Gastroesophageal sphincter (tissue), 4 donors: ENCODE measurements around the gene SMCO3. TPM values are rescaled to one million over a fixed set of nuclear protein-coding genes. Genes with fewer than 3 reads are reported as not detected.

Experiments
- ATAC-seq: fragments of 150-250 bp; one replicate; pipeline ENCODE4 v1.9.1; 2016; ENCODE audit warnings: mild to moderate bottlenecking, moderate library complexity
- H3K27ac ChIP-seq, 4 donors: fragments of 200-600 bp; sonication (generic) in 3 of 4; 1 replicate in 3 of 4; 2 replicates in 1 of 4; pipeline ENCODE4 v1.5.1; 2016 to 2019
- H3K27me3 ChIP-seq: fragments of 200-600 bp; sonication (generic); one replicate; pipeline ENCODE4 v1.5.1; 2019
- H3K36me3 ChIP-seq, 2 donors: fragments of 200-600 bp; sonication (generic); one replicate each; pipeline ENCODE4 v1.5.1; 2019; ENCODE audit warnings: control low read depth in 1 of 2
- H3K4me1 ChIP-seq, 3 donors: fragments of 200-600 bp; sonication (generic); 1 replicate in 2 of 3; 2 replicates in 1 of 3; pipeline ENCODE4 v1.5.1; 2016 to 2019; ENCODE audit warnings: control low read depth in 2 of 3
- H3K4me3 ChIP-seq, 2 donors: fragments of 200-600 bp; sonication (generic); one replicate each; pipeline ENCODE4 v1.5.1; 2019; ENCODE audit warnings: mild to moderate bottlenecking in 1 of 2, moderate library complexity in 1 of 2
- H3K9me3 ChIP-seq, 3 donors: fragments of 200-600 bp; sonication (generic); one replicate each; pipeline ENCODE4 v1.5.1; 2017 to 2019; ENCODE audit warnings: control low read depth in 2 of 3
- CTCF ChIP-seq, 4 experiments: fragments of 200-600 bp in 2 of 4; fragments of 450-650 bp in 2 of 4; sonication (generic) in 1 of 4; IDR thresholded peaks; one replicate each; pipeline ENCODE4 v1.5.1; 2017 to 2019; ENCODE audit warnings: antibody characterized with exemption in 4 of 4, mild to moderate bottlenecking in 2 of 4, moderate library complexity in 2 of 4
- EP300 ChIP-seq: sonication (generic); formaldehyde crosslinking; IDR thresholded peaks from one replicate; pipeline ENCODE4 v1.6.1; 2017; ENCODE audit warnings: antibody characterized with exemption, mild to moderate bottlenecking
- POLR2A ChIP-seq, 2 donors: fragments of 450-650 bp; IDR thresholded peaks; one replicate each; pipeline ENCODE4 v1.6.1; 2017; ENCODE audit warnings: antibody characterized with exemption in 2 of 2, mild to moderate bottlenecking in 2 of 2, moderate library complexity in 1 of 2
- POLR2AphosphoS5 ChIP-seq: sonication (generic); formaldehyde crosslinking; IDR thresholded peaks from one replicate; pipeline ENCODE4 v1.6.1; 2017; ENCODE audit warnings: antibody characterized with exemption
- whole genome bisulfite sequencing, 2 donors: methylation state at CpG; one replicate each; pipeline ENCODE4 v1.1.5; 2018; ENCODE audit warnings: low coverage in 1 of 2; 5-methylcytosine and 5-hydroxymethylcytosine counted together
- total RNA-seq, 4 donors: library from RNA; depleted of rRNA; stranded (reverse); fragments of >200 nt; gene quantifications; one replicate each; pipeline ENCODE4 v1.1.0, GENCODE V29; 2016

SMCO3 gene
- total RNA-seq, 4 donors from 2014 or later: 0.13 to 0.57 (median 0.31) TPM; not detected in 1

- H3K4me1 ChIP-seq: peaks cover 0 to 63% (median 3%) of the 10 kb centered on the region in 3 donors
Observed at GRCh38 chr12:14771651-14772137, 42.3 kb downstream of the SMCO3 start.

GRCh38 chr12:14770496-14771461 lies 43.2 kb downstream of the SMCO3 start:
- peaks cover 0 to 55% (median 3%) of the 10 kb centered on the region in 3 donors for H3K4me1 ChIP-seq
- peaks cover 0 to 9% (median 0%) of the 10 kb centered on the region in 3 donors for H3K9me3 ChIP-seq
- H3K27me3 ChIP-seq: no peaks in the 10 kb centered on the region
- H3K36me3 ChIP-seq: peaks cover 0 to 5% of the 10 kb centered on the region in 2 donors
- ATAC-seq: peak; percentile 65
- peak overlapping the region; percentile 90 to 98 (median 96) for H3K27ac ChIP-seq
- WGBS, 2 donors: 1 to 2% methylated on average over 6 to 28 of the region's 56 CpGs
- H3K4me3 ChIP-seq: peak overlapping the region; percentile 61 to 96
- TF ChIP-seq POLR2AphosphoS5: peak; percentile 98
- TF ChIP-seq EP300: no peak
- TF ChIP-seq CTCF (IDR thresholded peaks at IDR 0.05): peak in 1 of 4 experiments; percentile 13
- peak; percentile 95 to 97 for TF ChIP-seq POLR2A (IDR thresholded peaks at IDR 0.05)

More at GRCh38 chr12:14771651-14772137, 42.3 kb downstream of the SMCO3 start:
- no peak for ATAC-seq
- TF ChIP-seq CTCF (IDR thresholded peaks at IDR 0.05) (peak in 1 of 4 experiments; percentile 5), POLR2AphosphoS5 (no peak)
- WGBS, 2 donors: 32 to 43% methylated on average over 4 to 6 of the region's 6 CpGs
- H3K27me3 ChIP-seq: no peaks in the 10 kb centered on the region
- peaks cover 0 to 5% of the 10 kb centered on the region in 2 donors for H3K36me3 ChIP-seq
- no peaks in the 10 kb centered on the region for H3K9me3 ChIP-seq
- peak overlapping the region; percentile 90 to 98 (median 96) for H3K27ac ChIP-seq
- H3K4me3 ChIP-seq: peak overlapping the region; percentile 61 to 96

- peak overlapping the region; percentile 61 to 96 for H3K4me3 ChIP-seq
- peaks cover 0 to 13% (median 0%) of the 10 kb centered on the region in 3 donors for H3K9me3 ChIP-seq
- peak; percentile 71 to 93 (median 88) for TF ChIP-seq CTCF (IDR thresholded peaks at IDR 0.05)
- peak; percentile 59 for TF ChIP-seq POLR2AphosphoS5
- no peak for TF ChIP-seq EP300
- peak; percentile 32 to 37 for TF ChIP-seq POLR2A (IDR thresholded peaks at IDR 0.05)
- H3K4me1 ChIP-seq: peaks cover 0 to 48% (median 3%) of the 10 kb centered on the region in 3 donors
- ATAC-seq: peak; percentile 50
- peaks cover 0 to 9% of the 10 kb centered on the region in 2 donors for H3K36me3 ChIP-seq
- H3K27ac ChIP-seq: peak overlapping the region; percentile 90 to 98 (median 96)
- H3K27me3 ChIP-seq: no peaks in the 10 kb centered on the region
- WGBS, 2 donors: 0% methylated on average over 1 of the region's 38 CpGs; no CpG with 5 or more reads in 1 of the 2 donors
Observed at GRCh38 chr12:14769969-14770495, 44.0 kb downstream of the SMCO3 start.

GRCh38 chr12:14769466-14769968 lies 44.5 kb downstream of the SMCO3 start:
- H3K27me3 ChIP-seq: no peaks in the 10 kb centered on the region
- no peak for ATAC-seq

More at GRCh38 chr12:14769466-14769968, 44.5 kb downstream of the SMCO3 start:
- peak overlapping the region; percentile 61 to 96 for H3K4me3 ChIP-seq
- H3K4me1 ChIP-seq: peaks cover 0 to 46% (median 3%) of the 10 kb centered on the region in 3 donors
- peaks cover 0 to 13% (median 0%) of the 10 kb centered on the region in 3 donors for H3K9me3 ChIP-seq
- peaks cover 0 to 9% of the 10 kb centered on the region in 2 donors for H3K36me3 ChIP-seq
- 3 to 6% methylated on average over 7 to 21 of the region's 26 CpGs for WGBS, 2 donors
- TF ChIP-seq POLR2AphosphoS5 (no peak), CTCF (IDR thresholded peaks at IDR 0.05) (no peak), POLR2A (IDR thresholded peaks at IDR 0.05) (no peak), EP300 (no peak)
- H3K27ac ChIP-seq: peak overlapping the region; percentile 90 to 98 (median 96)
